Upper lobe of right lung (tissue), 1 donor: ENCODE results near the gene ERGIC1. TPM values are rescaled to one million over a fixed set of nuclear protein-coding genes. Genes with fewer than 3 reads are reported as not detected.

Experiments
- ATAC-seq: fragments of 200-7000 bp; cut with Tn5 transposase; one replicate; pipeline ENCODE4 v1.9.1; 2020; ENCODE audit warnings: mild to moderate bottlenecking, moderate library complexity
- DNase-seq: peaks from one replicate; pipeline ENCODE4 v3.0.0-alpha.2; 2020
- H3K27ac ChIP-seq: fragments of 200-600 bp; one replicate; pipeline ENCODE4 v1.8.0; 2022
- H3K27me3 ChIP-seq: fragments of 200-600 bp; one replicate; pipeline ENCODE4 v1.8.0; 2022; ENCODE audit warnings: mild to moderate bottlenecking
- H3K36me3 ChIP-seq: fragments of 200-600 bp; one replicate; pipeline ENCODE4 v1.8.0; 2022
- H3K4me1 ChIP-seq: fragments of 200-600 bp; one replicate; pipeline ENCODE4 v1.8.0; 2022
- H3K4me3 ChIP-seq: fragments of 200-600 bp; one replicate; pipeline ENCODE4 v1.8.0; 2022; ENCODE audit warnings: mild to moderate bottlenecking
- H3K9me3 ChIP-seq: fragments of 200-600 bp; one replicate; pipeline ENCODE4 v1.8.0; 2022
- intact Hi-C: fragments of 100-400 bp; cut with DNase I; formaldehyde crosslinking; loops from one replicate; pipeline ENCODE4 v1.11.0; 2022
- total RNA-seq: library from RNA; stranded (reverse); fragmentation: NEBNext Ultra II Directional; extraction: Animal tissue kit (Norgen Biotek cat#: 25700); gene quantifications from one replicate; pipeline ENCODE4 v1.2.1, GENCODE V29; 2021
- TF ChIP-seq, protein P1 (sequence below): fragments of 200-600 bp; IDR thresholded peaks from one replicate; pipeline ENCODE4 v1.8.0; 2022; ENCODE audit warnings: antibody characterized with exemption
- donor health status: DM: no; HTN: yes; CAD: no; lungs with severe emphysema.

The ERGIC1 gene
- total RNA-seq, 1 donor from 2014 or later = 186 TPM

- no peak overlapping the region for H3K4me3 ChIP-seq
- ATAC-seq (no peak), DNase-seq (no peak)
- H3K27ac ChIP-seq = no peak overlapping the region
- peaks cover 15% of the 10 kb centered on the region for H3K36me3 ChIP-seq
- no peaks in the 10 kb centered on the region for H3K9me3 ChIP-seq
- TF ChIP-seq, protein P1, sequence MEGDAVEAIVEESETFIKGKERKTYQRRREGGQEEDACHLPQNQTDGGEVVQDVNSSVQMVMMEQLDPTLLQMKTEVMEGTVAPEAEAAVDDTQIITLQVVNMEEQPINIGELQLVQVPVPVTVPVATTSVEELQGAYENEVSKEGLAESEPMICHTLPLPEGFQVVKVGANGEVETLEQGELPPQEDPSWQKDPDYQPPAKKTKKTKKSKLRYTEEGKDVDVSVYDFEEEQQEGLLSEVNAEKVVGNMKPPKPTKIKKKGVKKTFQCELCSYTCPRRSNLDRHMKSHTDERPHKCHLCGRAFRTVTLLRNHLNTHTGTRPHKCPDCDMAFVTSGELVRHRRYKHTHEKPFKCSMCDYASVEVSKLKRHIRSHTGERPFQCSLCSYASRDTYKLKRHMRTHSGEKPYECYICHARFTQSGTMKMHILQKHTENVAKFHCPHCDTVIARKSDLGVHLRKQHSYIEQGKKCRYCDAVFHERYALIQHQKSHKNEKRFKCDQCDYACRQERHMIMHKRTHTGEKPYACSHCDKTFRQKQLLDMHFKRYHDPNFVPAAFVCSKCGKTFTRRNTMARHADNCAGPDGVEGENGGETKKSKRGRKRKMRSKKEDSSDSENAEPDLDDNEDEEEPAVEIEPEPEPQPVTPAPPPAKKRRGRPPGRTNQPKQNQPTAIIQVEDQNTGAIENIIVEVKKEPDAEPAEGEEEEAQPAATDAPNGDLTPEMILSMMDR = no peak
- H3K27me3 ChIP-seq = no peaks in the 10 kb centered on the region
- H3K4me1 ChIP-seq = peaks cover 39% of the 10 kb centered on the region
- intact Hi-C loops = loop anchor here (10.0 kb wide), 1 partner anchor 132 kb away; the partner anchor contains the start of gene DUSP1
Measured at GRCh38 chr5:172906888-172907287, 72.8 kb downstream of the ERGIC1 start.

GRCh38 chr5:172907657-172908056, 73.6 kb downstream of the ERGIC1 start:
- no peak for ATAC-seq
- Histone ChIP-seq H3K27ac (no peak overlapping the region), H3K4me1 (peaks cover 32% of the 10 kb centered on the region), H3K27me3 (no peaks in the 10 kb centered on the region), H3K36me3 (peaks cover 21% of the 10 kb centered on the region), H3K4me3 (no peak overlapping the region), H3K9me3 (no peaks in the 10 kb centered on the region)
- TF ChIP-seq, protein P1 = no peak
- intact Hi-C loops = loop anchor here (10.0 kb wide), 1 partner anchor 133 kb away; the partner anchor contains the start of gene DUSP1
- no peak for DNase-seq

DNA sequence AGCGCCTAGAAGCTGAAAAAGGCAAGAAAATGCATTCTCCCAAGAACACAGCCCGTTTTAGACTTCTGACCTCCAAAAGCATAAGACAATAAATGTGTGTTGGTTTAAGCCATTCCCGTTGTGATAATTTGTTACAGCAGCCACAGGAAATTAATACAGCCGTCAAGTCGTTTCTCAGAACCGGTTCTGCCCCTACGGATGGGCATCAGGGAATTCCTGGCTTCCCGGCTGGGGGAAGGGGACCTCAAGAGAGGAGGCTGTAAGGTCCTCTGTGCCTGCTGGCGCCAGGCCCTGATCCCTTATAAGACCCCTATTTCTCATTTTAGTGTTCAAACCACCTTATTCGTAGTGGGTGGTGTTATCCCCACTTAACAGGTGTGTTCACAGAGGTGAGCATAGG, 74.6 kb downstream of the ERGIC1 start:
- H3K4me1 ChIP-seq = peaks cover 21% of the 10 kb centered on the region
- peaks cover 29% of the 10 kb centered on the region for H3K36me3 ChIP-seq
- H3K27ac ChIP-seq = no peak overlapping the region
- no peaks in the 10 kb centered on the region for H3K27me3 ChIP-seq
- no peaks in the 10 kb centered on the region for H3K9me3 ChIP-seq
- intact Hi-C loops = loop anchor here (10.0 kb wide), 1 partner anchor 134 kb away; the partner anchor contains the start of gene DUSP1
- no peak overlapping the region for H3K4me3 ChIP-seq
- no peak for DNase-seq
- ATAC-seq = no peak
- TF ChIP-seq, protein P1 = no peak

DNA sequence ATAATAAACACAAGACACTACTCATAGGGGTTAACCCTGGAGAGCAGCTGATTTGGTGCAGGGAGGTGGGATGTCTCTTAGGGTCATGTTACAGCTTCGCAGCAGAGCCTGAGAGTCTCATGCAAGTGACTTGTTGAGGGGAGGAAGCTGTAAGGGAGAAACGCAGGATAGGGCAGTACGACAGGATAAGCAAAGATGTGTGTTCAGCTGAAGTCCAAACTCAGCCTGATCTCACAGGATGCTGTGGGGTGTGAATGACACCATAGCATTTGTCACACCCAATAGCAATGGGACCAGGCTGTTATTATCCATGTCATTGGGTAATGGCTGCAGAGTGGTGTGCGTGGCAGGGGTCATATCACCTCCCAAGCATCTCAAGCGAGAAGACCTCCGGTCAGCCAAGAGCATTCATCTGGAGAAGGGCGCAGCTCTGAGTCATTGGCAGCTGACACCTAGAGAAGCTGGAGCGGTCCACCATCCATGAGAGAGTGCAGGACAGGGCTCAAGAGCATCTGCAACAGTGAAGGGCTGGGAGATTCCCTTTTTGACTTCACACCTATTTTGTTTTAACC, 76.0 kb downstream of the ERGIC1 start:
- Histone ChIP-seq H3K36me3 (peaks cover 41% of the 10 kb centered on the region), H3K9me3 (no peaks in the 10 kb centered on the region), H3K27me3 (no peaks in the 10 kb centered on the region), H3K4me1 (peaks cover 8% of the 10 kb centered on the region), H3K4me3 (no peak overlapping the region), H3K27ac (no peak overlapping the region)
- TF ChIP-seq, protein P1 = no peak
- ATAC-seq = no peak
- intact Hi-C loops = loop anchor here (10.0 kb wide), 1 partner anchor 135 kb away; the partner anchor contains the start of gene DUSP1
- DNase-seq = no peak

- ATAC-seq (peak; percentile 89), DNase-seq (peak; percentile 84)
- H3K27me3 ChIP-seq = no peaks in the 10 kb centered on the region
- no peak overlapping the region for H3K4me3 ChIP-seq
- H3K36me3 ChIP-seq = peaks cover 51% of the 10 kb centered on the region
- peaks cover 4% of the 10 kb centered on the region for H3K4me1 ChIP-seq
- H3K27ac ChIP-seq = peak overlapping the region; percentile 79
- intact Hi-C loops = no loop called here
- H3K9me3 ChIP-seq = no peaks in the 10 kb centered on the region
- TF ChIP-seq, protein P1 = peak; percentile 42
Measured at GRCh38 chr5:172910828-172911627, 77.0 kb downstream of the ERGIC1 start.
